Measurements from ENCODE around the gene SPINDOC.
A peak's percentile ranks its signal among the peaks of the same experiment; 100 is the strongest.
"Not testable (repeated sequence)": the region's sequence is repeated elsewhere in the genome, so short reads cannot be mapped to it uniquely, and the experiment has no call there.

Gene SPINDOC

GRCh38 chr11:63813035-63813562 lies at the start of gene SPINDOC:
SPINDOC (plus strand) TSS chr11:63813456; CDS start chr11:63813687, 231 bp downstream.
- peak; percentile 75 for DNase-seq

DNA sequence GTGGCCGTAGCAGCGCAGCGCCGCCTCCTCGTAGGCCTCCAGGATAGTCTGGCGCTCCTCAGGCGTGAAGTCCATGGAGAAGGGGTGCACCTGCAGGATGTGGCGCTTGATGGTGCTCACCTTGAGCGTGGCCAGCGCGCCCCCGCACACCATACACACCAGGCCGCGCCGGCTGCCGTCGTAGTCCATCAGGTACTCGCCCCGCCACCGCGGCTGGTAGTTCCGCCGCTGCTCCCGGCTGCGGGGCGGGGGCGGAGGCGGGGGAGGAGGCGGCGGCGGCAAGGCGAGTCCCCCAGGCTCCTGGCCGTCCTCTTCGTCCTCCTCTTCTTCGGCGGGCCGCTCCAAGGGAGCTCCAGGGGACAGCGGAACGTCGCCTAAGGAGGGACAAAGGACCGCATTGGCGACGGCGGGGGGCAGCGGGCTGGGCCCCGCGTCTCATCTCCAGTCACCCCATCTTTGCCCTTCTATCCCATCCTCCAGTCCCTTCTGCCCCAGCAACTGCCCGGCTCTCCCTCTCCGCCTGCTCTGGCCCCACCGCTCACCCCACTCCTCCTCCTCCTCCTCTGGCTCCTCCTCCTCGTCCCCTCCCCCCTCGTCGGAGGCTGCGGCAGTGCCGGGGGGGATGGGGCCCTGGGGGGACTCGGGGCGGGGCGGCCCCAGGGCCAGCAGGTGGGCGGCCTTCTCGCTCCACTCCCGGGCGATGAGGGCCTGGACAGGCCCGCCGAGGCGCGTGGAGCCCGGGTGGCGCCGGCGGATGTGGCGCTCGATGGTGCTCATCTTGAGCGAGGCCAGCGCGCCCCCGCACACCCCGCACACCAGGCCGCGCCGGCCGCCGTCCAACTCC lies 49.5 kb upstream of the SPINDOC start:
- no peak for DNase-seq

GRCh38 chr11:63764340-63764678 lies 48.9 kb upstream of the SPINDOC start:
- no peak for DNase-seq

DNA sequence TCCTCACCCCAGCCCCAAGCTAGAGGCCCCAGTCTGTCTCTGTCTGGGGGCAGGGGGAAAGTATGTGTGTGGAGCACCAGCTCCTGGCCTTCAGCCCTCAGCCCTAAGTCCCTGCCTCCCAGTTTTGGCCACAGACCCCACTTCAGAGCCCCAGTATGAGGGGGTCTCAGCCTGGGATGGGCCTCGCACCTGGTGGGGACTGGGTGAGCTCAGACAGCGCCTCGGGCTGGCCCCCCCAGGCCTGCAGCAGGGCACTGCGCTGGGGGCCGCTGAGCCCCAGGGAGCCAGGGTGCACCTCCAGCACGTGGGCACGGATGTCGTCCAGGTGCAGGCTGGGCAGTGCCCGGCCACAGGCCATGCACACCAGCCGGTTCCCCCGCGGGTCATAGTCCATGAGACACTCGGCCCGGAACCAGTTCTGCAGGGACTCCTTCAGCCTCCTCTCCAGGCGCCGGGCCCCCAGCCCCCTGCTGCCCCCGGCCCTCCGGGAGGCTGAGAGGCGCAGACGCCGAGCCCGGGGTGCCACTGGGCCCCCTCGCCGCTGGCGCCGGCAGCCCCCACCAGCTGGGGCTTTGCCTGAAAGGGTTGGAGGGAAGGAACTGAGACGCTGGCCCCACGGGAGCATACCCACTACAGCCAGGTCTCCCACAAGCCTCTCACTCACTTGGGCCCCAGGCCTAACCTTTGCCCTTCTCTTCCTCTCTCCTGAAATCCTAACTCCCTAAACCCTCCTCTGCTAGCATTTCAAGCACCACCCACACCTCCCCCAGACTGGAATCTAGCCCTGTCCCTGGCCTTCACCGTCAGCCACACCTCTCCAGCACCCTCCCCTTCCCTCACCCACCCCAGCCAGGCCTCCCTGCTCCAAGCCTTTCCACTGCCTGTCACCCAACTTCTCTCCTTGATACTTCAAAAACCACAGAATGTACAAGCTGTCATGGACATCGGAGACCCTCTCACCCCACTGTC lies 48.3 kb upstream of the SPINDOC start:
- no peak for DNase-seq

DNA sequence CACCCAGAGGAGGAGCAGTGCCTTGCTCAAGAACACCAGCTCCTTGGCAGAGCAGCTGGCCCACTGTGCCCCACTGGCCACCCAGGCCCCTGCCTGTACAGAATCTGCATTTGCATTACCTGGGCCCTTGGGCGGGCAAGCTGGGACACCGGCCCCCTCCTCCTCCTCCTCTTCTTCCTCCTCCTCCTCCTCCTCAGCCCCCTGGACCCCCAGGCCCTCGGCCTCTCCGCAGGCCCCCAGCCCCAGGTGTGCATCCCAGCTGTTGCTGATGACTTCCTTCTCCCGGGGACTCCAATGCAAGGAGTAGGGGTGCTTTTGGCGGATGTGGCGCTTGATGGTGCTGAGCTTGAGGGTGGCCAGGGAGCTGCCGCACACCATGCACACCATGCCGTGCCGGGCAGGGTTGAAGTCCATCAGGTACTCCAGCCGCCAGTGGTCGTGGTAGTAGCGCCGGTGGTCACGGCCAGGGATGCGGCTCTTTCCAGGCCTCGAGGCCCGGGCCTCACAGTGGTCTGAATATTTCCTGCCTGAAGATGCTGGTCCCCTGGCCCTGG lies 47.5 kb upstream of the SPINDOC start:
- no peak for DNase-seq

DNA sequence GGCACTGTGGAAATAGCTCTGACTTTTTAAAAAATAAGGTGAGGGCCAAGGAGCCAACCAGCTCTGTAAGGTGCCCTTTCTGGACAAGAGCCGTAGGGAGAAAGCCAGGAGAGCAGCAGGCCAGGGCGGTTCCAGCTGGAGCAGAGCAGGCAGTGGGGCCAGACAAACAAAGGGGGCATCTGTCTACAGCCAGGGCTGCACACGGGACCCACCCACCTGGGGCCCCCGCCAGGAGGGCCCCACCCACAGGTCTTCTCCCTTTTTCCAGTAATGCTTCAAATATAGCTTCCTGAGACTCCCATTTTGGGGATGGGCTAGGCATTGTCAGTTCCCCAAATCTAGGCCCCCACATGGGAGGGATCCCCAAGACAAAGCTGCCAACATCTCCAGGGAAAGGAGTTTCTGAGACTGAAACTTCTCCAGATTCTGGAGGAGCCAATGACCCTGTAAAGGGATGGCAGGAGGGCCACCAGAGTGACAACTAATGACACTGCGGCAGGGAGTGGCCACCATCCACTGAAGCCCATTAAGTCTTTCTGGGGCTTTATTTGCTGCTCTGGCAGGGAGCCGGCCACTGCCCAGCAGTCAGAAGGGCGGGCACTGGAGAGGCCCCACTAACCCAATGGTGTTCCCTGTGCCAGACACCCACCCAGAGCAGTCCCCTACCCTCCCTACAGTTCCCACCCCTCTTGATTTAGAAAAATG lies 46.6 kb upstream of the SPINDOC start:
- DNase-seq = no peak

DNA sequence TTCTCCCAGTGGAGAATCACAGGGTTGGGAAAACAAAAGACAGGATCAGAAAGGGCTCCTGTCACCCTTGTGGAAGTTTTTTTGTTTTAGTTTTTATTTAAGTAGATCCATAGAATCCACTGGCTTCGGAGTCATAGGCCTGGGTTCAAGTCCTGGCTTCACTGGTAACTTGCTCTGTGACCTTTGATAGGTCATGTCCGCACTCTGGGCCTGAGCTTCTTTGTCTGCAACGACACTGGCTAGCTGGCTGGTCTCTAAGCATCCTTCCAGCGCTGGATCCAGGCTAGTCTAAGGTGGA lies 46.0 kb upstream of the SPINDOC start:
- no peak for DNase-seq

DNA sequence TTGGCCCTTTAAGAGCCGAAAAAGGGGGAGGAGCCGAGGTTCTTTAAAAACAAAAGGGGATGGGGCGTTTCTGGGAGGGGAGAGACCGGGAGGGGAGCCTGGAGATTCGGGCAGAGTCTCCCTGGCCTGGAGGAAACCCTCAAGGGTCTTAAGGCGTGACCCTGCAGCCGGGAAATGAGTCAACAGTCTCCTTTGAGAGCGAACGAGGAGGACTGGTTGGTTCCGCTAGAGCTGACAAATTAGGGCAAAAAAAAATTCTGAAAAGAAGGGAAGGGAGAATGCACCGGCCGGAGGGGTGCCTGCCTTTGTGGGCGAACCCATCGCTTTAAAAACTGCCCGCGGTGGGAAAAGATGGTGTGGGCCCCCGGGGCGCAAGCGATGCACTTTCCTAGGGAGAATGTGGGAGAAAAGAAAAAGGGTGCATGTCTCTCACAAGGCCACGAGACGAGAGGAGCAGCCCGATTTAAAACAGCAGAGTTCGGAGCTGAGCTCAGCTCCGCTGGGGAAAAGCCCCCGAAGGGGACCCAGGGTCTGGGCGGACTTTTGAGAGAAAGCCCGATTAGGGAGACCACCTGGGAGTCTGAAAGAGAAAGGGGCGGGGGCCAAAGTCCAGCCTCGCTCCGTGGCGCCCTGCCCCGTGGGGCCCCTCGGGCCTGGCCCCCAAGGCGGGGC lies 45.6 kb upstream of the SPINDOC start:
- DNase-seq = peak; percentile 71

GRCh38 chr11:63768237-63769041 lies 44.8 kb upstream of the SPINDOC start, which contains the start of gene ZFTA:
ZFTA (minus strand) TSS chr11:63768775; CDS start chr11:63768622, 153 bp downstream.
- DNase-seq = peak; percentile 68

DNA sequence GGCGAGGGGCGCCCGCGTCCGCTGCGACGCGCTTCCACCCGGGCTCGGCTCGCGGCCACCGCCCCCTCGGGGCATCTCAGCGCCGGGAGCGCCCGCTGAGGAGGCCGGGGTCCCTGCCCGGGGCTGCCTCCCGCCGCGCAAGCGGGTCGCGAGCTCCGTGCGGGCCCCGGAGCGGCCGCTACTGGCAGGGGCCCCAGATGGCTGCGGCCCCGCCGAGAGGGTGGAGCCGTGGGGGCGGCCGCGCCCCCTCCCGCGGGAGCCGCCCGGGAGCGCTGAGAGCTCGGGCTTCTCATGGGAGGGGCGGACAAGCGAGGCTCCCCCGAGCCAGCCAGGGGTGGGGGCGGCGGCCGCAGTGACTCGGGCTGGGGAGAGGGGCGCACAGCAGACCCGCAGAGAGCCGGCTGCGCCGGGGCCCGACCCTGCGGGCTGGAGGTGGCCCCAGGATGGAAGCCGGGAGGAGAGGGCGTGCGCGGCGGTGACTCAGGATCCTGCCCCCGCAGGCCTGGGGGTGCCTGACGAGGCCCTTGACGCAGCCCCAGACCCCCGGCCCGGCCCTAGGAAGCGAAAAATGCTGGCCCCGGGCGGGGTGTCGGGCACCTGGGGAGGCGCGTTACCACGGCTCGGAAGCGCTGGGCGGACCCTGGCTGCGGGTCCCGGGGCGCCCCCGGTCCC lies 44.1 kb upstream of the SPINDOC start:
- peak; percentile 32 for DNase-seq

DNA sequence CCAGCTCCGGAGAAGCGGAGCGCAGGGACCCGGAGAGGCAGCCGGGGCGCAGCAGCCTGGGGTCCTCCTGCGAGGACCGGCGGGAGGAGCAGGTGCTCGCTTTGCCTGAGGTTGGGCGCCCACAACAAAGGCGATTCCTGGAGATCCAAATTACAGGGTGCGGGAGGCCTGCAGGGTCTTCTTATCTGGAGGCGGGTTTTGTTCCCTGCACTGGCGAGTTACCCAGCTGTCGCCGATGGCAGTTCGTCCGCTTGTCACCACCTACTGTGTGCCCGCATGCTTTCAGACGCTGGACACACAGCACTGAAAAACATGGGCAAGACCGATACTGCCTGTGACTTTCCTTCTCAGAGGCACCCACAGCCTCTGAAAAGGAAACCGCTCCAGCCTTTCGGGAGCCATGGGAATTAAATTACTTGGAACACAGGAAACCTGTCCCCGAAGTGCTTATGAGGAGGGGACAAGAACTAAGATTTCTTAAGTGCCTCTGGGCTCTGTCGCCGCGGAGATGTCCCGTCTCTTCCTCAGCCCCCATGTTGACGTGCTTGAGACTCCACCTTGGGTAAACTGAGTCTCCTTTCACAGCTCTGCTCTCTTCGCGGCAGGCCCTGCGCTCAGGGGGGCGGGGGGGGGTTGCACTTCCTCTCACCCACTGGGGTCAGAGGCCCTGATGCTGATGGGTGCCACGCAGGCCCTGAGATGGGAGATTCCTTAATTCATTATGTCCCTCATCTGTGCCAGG lies 43.4 kb upstream of the SPINDOC start:
- no peak for DNase-seq

DNA sequence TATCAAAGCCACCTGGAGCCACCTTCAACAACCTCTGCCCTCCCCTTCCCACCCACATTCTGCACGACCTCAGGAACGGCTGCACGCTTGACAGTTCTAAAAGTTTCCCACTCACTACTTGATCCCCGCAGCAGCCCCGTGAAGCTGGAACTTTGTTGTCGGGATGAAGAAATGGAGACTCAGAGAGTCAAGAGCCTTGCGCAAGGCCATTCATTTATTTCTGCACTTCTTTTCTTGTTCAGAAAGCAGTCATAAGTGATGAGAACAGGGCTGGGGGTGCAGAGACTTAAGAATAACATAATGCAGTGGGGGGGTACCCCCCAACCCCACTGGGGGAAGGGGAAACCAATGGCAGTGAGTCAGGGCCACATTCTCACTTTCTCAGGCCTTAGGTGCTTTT lies 42.5 kb upstream of the SPINDOC start:
- no peak for DNase-seq

DNA sequence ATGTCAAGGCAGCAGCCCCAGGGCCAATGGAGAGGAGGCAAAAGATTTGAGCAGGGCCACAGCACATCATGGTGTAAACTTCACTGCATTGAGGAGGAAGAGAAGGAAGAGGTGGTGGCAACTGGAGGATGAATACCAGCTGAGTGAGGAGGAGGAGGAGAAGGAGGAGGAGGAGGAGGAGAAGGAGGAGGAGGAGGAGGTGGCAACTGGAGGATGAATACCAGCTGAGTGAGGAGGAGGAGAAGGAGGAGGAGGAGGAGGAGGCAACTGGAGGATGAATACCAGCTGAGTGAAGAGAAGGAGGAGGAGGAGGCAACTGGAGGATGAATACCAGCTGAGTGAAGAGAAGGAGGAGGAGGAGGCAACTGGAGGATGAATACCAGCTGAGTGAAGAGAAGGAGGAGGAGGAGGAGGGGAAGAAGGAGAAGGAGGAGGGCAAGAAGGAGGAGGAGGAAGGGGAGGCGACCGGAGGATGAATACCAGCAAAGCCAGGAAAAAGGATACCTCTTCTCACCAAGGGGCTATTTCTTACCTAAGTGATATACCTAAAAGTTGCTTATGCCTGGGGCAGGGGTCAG lies 41.4 kb upstream of the SPINDOC start:
- DNase-seq = not testable (repeated sequence)

DNA sequence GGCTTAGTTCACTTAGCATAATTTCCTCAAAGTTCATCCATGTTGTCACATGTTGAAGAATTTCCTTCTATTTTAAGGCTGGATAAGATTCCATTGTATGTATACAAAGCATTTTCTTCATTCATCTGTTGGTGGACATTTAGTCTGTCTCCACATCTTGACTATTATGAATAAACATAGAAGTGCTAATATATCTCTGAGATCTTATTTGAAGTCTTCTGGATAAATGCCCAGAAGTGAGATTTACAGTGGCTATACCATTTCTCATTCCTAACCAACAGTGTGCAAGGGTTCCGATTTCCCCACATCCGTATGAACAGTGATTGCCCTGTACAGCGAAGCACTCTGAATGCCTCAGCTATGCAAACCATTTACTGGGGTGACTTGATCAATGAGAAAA lies 38.1 kb upstream of the SPINDOC start:
- DNase-seq = no peak

GRCh38 chr11:63779039-63779438 lies 34.2 kb upstream of the SPINDOC start:
- no peak for DNase-seq

GRCh38 chr11:63782749-63783148 lies 30.5 kb upstream of the SPINDOC start:
- no peak for DNase-seq

- DNase-seq = no peak
Observed at GRCh38 chr11:63783925-63784592, 29.2 kb upstream of the SPINDOC start.

GRCh38 chr11:63785823-63786222 lies 27.4 kb upstream of the SPINDOC start:
- no peak for DNase-seq
